ENCODE measurements around the gene SCCPDH.
"Not testable (repeated sequence)": the region's sequence is repeated elsewhere in the genome, so short reads cannot be mapped to it uniquely, and the experiment has no call there.

SCCPDH gene

DNA sequence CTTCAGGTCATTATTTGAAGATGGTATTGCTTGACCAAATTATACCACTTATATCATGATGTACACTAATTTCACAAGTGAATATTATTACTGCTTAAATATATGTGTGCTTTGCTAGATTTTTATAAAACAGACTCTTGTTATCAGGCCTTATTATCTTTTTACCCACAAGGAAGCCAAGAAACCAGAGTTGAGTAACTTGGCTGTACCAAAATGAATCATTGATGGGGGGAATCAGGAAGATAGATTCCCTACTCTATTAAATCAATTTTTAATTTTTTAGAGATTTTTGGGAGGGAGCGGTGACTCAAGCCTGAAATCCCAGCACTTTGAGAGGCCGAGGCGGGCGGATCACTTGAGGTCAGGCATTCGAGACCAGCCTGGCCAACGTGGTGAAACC is 16.0 kb upstream of the SCCPDH start:
- no peak for TF ChIP-seq EZH2 (optimal IDR thresholded peaks at IDR 0.05; ENCODE audit: low read depth, low read length)
- TF ChIP-seq EZH2phosphoT487 (IDR thresholded peaks at IDR 0.05; ENCODE audit: low read length): no peak

DNA sequence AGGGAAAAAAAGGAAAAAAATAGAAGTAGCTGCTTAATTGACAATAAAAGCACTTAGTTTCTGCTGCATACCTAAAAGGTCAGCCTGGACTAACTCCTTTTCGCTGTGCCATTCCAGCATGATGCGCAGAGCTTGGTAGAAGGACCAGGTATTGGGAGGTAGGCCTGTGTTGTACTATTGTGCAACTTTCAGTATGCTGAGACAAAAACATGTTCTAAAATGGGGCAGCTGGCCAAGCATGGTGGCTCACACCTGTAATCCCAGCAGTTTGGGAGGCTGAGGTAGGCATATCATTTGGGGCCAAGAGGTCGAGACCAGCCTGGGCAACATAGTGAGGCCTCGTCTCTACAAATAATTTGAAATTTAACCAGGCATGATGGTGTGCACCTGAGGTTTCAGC is 15.0 kb upstream of the SCCPDH start:
- H3K9ac ChIP-seq (ENCODE audit: low read length): no peak overlapping the region
- H3K79me2 ChIP-seq (ENCODE audit: low read length): no peaks in the 10 kb centered on the region
- no peak overlapping the region for H3K4me2 ChIP-seq (ENCODE audit: low read depth, low read length)
- H3K9me3 ChIP-seq (replicated peaks; ENCODE audit: insufficient read depth, low read length): no peaks in the 10 kb centered on the region
- no peak for DNase-seq
- H2AFZ ChIP-seq (ENCODE audit: low read length): no peak overlapping the region
- H3K27ac ChIP-seq (ENCODE audit: low read length): no peak overlapping the region
- H3K27me3 ChIP-seq (replicated peaks; ENCODE audit: insufficient read depth, low read length): no peaks in the 10 kb centered on the region
- no peaks in the 10 kb centered on the region for H3K36me3 ChIP-seq (replicated peaks; ENCODE audit: insufficient read depth, low read length)
- TF ChIP-seq EZH2phosphoT487 (IDR thresholded peaks at IDR 0.05; ENCODE audit: low read length) (no peak), EZH2 (optimal IDR thresholded peaks at IDR 0.05; ENCODE audit: low read depth, low read length) (no peak)
- TF ChIP-seq, protein P1, sequence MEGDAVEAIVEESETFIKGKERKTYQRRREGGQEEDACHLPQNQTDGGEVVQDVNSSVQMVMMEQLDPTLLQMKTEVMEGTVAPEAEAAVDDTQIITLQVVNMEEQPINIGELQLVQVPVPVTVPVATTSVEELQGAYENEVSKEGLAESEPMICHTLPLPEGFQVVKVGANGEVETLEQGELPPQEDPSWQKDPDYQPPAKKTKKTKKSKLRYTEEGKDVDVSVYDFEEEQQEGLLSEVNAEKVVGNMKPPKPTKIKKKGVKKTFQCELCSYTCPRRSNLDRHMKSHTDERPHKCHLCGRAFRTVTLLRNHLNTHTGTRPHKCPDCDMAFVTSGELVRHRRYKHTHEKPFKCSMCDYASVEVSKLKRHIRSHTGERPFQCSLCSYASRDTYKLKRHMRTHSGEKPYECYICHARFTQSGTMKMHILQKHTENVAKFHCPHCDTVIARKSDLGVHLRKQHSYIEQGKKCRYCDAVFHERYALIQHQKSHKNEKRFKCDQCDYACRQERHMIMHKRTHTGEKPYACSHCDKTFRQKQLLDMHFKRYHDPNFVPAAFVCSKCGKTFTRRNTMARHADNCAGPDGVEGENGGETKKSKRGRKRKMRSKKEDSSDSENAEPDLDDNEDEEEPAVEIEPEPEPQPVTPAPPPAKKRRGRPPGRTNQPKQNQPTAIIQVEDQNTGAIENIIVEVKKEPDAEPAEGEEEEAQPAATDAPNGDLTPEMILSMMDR (IDR thresholded peaks at IDR 0.05; ENCODE audit: low read length): no peak
- H3K4me3 ChIP-seq (ENCODE audit: low read length): no peak overlapping the region
- H3K9me2 ChIP-seq (replicated peaks; ENCODE audit: insufficient read depth, low read length): no peaks in the 10 kb centered on the region
- H4K20me1 ChIP-seq (ENCODE audit: insufficient read depth, low read length): no peaks in the 10 kb centered on the region
- no peaks in the 10 kb centered on the region for H3F3A ChIP-seq (ENCODE audit: insufficient read depth, low read length)
- no peaks in the 10 kb centered on the region for H3K4me1 ChIP-seq (ENCODE audit: low read length)

More for the DNA sequence above, 16.0 kb upstream of the SCCPDH start:
- DNase-seq: no peak
- Histone ChIP-seq H3K27ac (ENCODE audit: low read length) (no peak overlapping the region), H3K9ac (ENCODE audit: low read length) (no peak overlapping the region), H3K9me2 (replicated peaks; ENCODE audit: insufficient read depth, low read length) (no peaks in the 10 kb centered on the region), H3K4me2 (ENCODE audit: low read depth, low read length) (no peak overlapping the region), H3K36me3 (replicated peaks; ENCODE audit: insufficient read depth, low read length) (no peaks in the 10 kb centered on the region), H2AFZ (ENCODE audit: low read length) (no peak overlapping the region), H3K9me3 (replicated peaks; ENCODE audit: insufficient read depth, low read length) (no peaks in the 10 kb centered on the region), H3K79me2 (ENCODE audit: low read length) (no peaks in the 10 kb centered on the region), H3K4me1 (ENCODE audit: low read length) (no peaks in the 10 kb centered on the region), H4K20me1 (ENCODE audit: insufficient read depth, low read length) (no peaks in the 10 kb centered on the region), H3K27me3 (replicated peaks; ENCODE audit: insufficient read depth, low read length) (no peaks in the 10 kb centered on the region), H3F3A (ENCODE audit: insufficient read depth, low read length) (no peaks in the 10 kb centered on the region), H3K4me3 (ENCODE audit: low read length) (no peak overlapping the region)

DNA sequence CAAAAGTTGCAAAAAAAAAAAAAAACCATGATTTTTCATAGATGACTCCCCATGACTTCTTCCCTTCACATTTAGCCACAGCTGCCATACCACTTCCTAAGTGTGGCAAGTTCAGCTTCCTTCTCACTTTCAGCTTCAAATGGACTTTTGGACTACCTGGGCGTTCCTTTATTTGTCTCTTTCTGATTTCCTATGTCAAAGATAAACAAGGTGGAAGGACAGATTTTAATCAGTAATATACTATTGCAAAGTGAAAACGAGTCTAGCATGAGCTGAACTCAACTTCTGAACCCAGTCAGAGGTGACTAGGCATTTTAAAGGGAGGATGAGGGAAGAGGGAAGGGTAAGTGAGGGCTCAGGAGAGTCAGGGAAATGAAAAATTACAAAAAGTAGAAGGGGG is 14.4 kb upstream of the SCCPDH start:
- Histone ChIP-seq H3K9me3 (replicated peaks; ENCODE audit: insufficient read depth, low read length) (no peaks in the 10 kb centered on the region), H3K4me1 (ENCODE audit: low read length) (no peaks in the 10 kb centered on the region), H3K27ac (ENCODE audit: low read length) (no peak overlapping the region), H3K27me3 (replicated peaks; ENCODE audit: insufficient read depth, low read length) (no peaks in the 10 kb centered on the region), H3K9me2 (replicated peaks; ENCODE audit: insufficient read depth, low read length) (no peaks in the 10 kb centered on the region), H3K79me2 (ENCODE audit: low read length) (no peaks in the 10 kb centered on the region), H3F3A (ENCODE audit: insufficient read depth, low read length) (no peaks in the 10 kb centered on the region), H4K20me1 (ENCODE audit: insufficient read depth, low read length) (no peaks in the 10 kb centered on the region), H3K36me3 (replicated peaks; ENCODE audit: insufficient read depth, low read length) (no peaks in the 10 kb centered on the region), H2AFZ (ENCODE audit: low read length) (no peak overlapping the region), H3K9ac (ENCODE audit: low read length) (no peak overlapping the region), H3K4me2 (ENCODE audit: low read depth, low read length) (no peak overlapping the region), H3K4me3 (ENCODE audit: low read length) (no peak overlapping the region)
- no peak for DNase-seq
- no peak for TF ChIP-seq EZH2phosphoT487 (IDR thresholded peaks at IDR 0.05; ENCODE audit: low read length)
- TF ChIP-seq, protein P1 (IDR thresholded peaks at IDR 0.05; ENCODE audit: low read length): no peak

DNA sequence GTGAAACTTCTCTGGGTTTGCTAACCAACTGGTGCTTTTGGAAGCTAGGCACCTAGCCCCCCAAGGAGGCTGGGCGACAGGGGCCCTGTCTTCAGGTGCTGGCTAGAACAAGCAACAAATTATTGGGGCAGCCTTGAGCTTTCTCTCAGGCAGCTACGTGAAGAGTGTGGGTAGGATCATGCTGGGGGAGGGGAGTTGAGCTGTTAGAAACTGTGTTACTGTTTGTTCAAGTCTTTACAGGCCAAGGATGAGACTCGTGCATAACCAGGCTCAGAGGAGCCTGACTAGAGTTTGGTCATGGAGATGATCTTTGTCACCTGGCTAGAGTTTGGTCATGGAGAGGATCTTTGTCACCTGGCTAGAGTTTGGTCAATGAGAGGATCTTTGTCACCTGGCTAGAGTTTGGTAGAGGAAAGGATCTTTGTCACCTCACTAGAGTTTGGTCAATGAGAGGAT is 12.6 kb upstream of the SCCPDH start:
- H3K4me3 ChIP-seq (ENCODE audit: low read length): no peak overlapping the region
- H4K20me1 ChIP-seq (ENCODE audit: insufficient read depth, low read length): no peaks in the 10 kb centered on the region
- no peaks in the 10 kb centered on the region for H3K79me2 ChIP-seq (ENCODE audit: low read length)
- no peaks in the 10 kb centered on the region for H3K4me1 ChIP-seq (ENCODE audit: low read length)
- no peak for DNase-seq
- no peak overlapping the region for H3K4me2 ChIP-seq (ENCODE audit: low read depth, low read length)
- no peak overlapping the region for H3K27ac ChIP-seq (ENCODE audit: low read length)
- no peaks in the 10 kb centered on the region for H3K9me3 ChIP-seq (replicated peaks; ENCODE audit: insufficient read depth, low read length)
- no peaks in the 10 kb centered on the region for H3K9me2 ChIP-seq (replicated peaks; ENCODE audit: insufficient read depth, low read length)
- no peak overlapping the region for H3K9ac ChIP-seq (ENCODE audit: low read length)
- no peaks in the 10 kb centered on the region for H3K36me3 ChIP-seq (replicated peaks; ENCODE audit: insufficient read depth, low read length)
- H3F3A ChIP-seq (ENCODE audit: insufficient read depth, low read length): no peaks in the 10 kb centered on the region
- TF ChIP-seq EZH2 (optimal IDR thresholded peaks at IDR 0.05; ENCODE audit: low read depth, low read length) (no peak), EZH2phosphoT487 (IDR thresholded peaks at IDR 0.05; ENCODE audit: low read length) (no peak)
- TF ChIP-seq, protein P1 (IDR thresholded peaks at IDR 0.05; ENCODE audit: low read length): no peak
- H3K27me3 ChIP-seq (replicated peaks; ENCODE audit: insufficient read depth, low read length): no peaks in the 10 kb centered on the region
- H2AFZ ChIP-seq (ENCODE audit: low read length): no peak overlapping the region

DNA sequence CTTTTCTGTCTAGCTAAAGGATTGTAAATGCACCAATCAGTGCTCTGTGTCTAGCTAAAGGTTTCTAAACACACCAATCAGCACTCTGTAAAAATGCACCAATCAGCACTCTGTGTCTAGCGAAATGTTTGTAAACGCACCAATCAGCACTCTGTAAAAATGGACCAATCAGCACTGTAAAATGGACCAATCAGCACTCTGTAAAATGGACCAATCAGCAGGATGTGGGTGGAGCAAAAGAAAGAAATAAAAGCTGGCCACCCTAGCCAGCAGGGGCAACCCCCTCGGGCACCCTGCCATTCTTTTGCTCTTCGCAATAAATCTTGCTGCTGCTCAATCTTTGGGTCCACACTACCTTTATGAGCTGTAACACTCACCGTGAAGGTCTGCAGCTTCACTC is 11.8 kb upstream of the SCCPDH start:
- not testable (repeated sequence) for H3K9me2 ChIP-seq (replicated peaks; ENCODE audit: insufficient read depth, low read length); H3K27me3 ChIP-seq (replicated peaks; ENCODE audit: insufficient read depth, low read length); H2AFZ ChIP-seq (ENCODE audit: low read length); H3K4me2 ChIP-seq (ENCODE audit: low read depth, low read length); DNase-seq; H4K20me1 ChIP-seq (ENCODE audit: insufficient read depth, low read length); H3K36me3 ChIP-seq (replicated peaks; ENCODE audit: insufficient read depth, low read length); H3K4me3 ChIP-seq (ENCODE audit: low read length); H3K27ac ChIP-seq (ENCODE audit: low read length); H3K4me1 ChIP-seq (ENCODE audit: low read length); H3K9me3 ChIP-seq (replicated peaks; ENCODE audit: insufficient read depth, low read length); H3K79me2 ChIP-seq (ENCODE audit: low read length); H3K9ac ChIP-seq (ENCODE audit: low read length); H3F3A ChIP-seq (ENCODE audit: insufficient read depth, low read length)

DNA sequence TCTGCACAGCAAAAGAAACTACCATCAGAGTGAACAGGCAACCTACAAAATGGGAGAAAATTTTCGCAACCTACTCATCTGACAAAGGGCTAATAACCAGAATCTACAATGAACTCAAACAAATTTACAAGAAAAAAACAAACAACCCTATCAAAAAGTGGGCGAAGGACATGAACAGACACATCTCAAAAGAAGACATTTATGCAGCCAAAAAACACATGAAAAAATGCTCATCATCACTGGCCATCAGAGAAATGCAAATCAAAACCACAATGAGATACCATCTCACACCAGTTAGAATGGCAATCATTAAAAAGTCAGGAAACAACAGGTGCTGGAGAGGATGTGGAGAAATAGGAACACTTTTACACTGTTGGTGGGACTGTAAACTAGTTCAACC is 4.8 kb upstream of the SCCPDH start:
- H3K79me2 ChIP-seq (ENCODE audit: low read length); H3K4me2 ChIP-seq (ENCODE audit: low read depth, low read length); H3K4me3 ChIP-seq (ENCODE audit: low read length); H3K9ac ChIP-seq (ENCODE audit: low read length); H3K9me3 ChIP-seq (replicated peaks; ENCODE audit: insufficient read depth, low read length); H3F3A ChIP-seq (ENCODE audit: insufficient read depth, low read length); H3K9me2 ChIP-seq (replicated peaks; ENCODE audit: insufficient read depth, low read length); H3K36me3 ChIP-seq (replicated peaks; ENCODE audit: insufficient read depth, low read length); H3K27ac ChIP-seq (ENCODE audit: low read length); DNase-seq; H2AFZ ChIP-seq (ENCODE audit: low read length); H3K27me3 ChIP-seq (replicated peaks; ENCODE audit: insufficient read depth, low read length); H4K20me1 ChIP-seq (ENCODE audit: insufficient read depth, low read length); H3K4me1 ChIP-seq (ENCODE audit: low read length): not testable (repeated sequence)

Data from MM.1S (cell line).